ENCODE data around the gene RFX8.

GRCh38 chr2:101500180-101500579 is 25.3 kb upstream of the RFX8 start:
- TF ChIP-seq, protein P1, sequence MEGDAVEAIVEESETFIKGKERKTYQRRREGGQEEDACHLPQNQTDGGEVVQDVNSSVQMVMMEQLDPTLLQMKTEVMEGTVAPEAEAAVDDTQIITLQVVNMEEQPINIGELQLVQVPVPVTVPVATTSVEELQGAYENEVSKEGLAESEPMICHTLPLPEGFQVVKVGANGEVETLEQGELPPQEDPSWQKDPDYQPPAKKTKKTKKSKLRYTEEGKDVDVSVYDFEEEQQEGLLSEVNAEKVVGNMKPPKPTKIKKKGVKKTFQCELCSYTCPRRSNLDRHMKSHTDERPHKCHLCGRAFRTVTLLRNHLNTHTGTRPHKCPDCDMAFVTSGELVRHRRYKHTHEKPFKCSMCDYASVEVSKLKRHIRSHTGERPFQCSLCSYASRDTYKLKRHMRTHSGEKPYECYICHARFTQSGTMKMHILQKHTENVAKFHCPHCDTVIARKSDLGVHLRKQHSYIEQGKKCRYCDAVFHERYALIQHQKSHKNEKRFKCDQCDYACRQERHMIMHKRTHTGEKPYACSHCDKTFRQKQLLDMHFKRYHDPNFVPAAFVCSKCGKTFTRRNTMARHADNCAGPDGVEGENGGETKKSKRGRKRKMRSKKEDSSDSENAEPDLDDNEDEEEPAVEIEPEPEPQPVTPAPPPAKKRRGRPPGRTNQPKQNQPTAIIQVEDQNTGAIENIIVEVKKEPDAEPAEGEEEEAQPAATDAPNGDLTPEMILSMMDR (IDR thresholded peaks at IDR 0.05), result no peak
- TF ChIP-seq POLR2AphosphoS5 (IDR thresholded peaks at IDR 0.05), result no peak
